Posterior cingulate gyrus (tissue), 11 donors: Measurements from ENCODE around the gene POU3F3.

Experiments used
- DNase-seq, 10 donors: peaks; one replicate each; pipeline versions ENCODE4 v3.0.0 to v3.0.0-alpha.2; 2020 to 2021; ENCODE audit warnings: mixed read lengths in 3 of 10
- intact Hi-C: fragments of 100-400 bp; cut with DNase I; formaldehyde crosslinking; loops from one replicate; pipeline ENCODE4 v1.15.1; 2023

Gene POU3F3

GRCh38 chr2:104845946-104846785 lies 7.7 kb upstream of the POU3F3 start:
- peak in 4 of 10 donors; percentile 4 to 66 (median 47) for DNase-seq
- intact Hi-C loops, result no loop called here

DNA sequence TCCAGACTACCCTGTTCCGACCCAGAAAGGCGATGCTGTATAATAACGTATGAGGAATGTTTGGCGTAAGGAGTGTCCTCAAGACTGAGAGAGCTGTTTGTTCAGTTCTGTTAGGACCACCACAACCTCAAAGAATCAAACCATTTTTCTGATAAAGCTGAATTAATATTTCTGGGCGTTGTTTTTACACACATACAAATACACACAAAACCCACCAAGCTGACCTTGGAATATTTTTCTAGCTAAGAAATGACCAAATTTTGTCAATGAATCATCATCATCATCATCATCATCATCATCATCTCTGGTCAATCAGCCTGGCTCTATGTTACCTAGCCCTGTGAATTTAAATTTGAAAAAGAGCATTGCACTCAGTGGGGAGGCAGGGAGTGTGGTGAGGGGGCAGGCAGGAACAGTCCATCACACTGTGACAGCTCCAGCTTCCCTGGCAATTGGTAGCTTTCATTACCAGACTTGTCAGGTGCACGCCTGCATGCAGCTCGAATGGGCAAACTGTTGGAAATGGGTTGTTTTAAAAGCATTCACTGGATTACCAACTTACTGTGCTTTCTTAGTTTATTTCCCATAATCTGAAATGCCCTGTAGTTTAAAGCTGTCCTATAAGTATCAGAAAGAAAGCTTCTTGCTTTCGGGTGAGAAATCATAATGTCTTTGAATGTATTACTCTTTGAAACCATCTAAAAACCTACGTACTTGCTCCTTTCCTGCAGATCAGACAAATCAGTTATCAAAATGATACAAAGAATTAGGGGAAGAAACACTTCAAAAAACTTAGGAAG lies 6.9 kb upstream of the POU3F3 start:
- intact Hi-C loops, result no loop called here
- peak in 5 of 10 donors; percentile 21 to 85 (median 39) for DNase-seq

- intact Hi-C loops, result no loop called here
Observed at GRCh38 chr2:104847586-104848160, 6.2 kb upstream of the POU3F3 start.

DNA sequence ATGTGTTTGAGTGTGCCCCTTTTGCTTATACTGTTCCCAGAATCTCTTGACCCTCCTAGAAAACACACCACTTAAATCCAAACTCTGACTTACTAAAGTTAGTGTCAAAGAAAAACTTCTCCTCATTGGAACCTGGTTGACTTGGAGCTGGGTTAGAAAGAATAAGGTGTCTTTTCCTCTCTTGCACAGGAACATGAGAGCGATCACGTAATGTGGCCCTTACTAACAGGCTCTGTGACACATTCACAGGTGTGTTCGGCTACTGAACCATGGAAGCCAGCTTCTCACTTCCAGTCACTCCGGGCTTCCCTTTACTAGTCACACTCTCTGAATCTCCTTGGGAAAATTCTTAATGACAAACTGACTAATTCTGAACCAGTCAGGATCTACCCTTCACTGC lies 5.4 kb upstream of the POU3F3 start:
- DNase-seq, result peak in 1 of 10 donors; percentile 8
- intact Hi-C loops, result no loop called here

More at GRCh38 chr2:104847586-104848160, 6.2 kb upstream of the POU3F3 start:
- no peak for DNase-seq

- DNase-seq, result no peak
- intact Hi-C loops, result no loop called here
Observed at GRCh38 chr2:104849101-104849500, 4.8 kb upstream of the POU3F3 start.

- intact Hi-C loops, result loop anchor here (5.0 kb wide), 2 partner anchors 147 to 417 kb away; no protein-coding TSS in a partner anchor
- DNase-seq, result peak in 9 of 10 donors; percentile 76 to 97 (median 90)
Observed at GRCh38 chr2:104849618-104850141, 4.2 kb upstream of the POU3F3 start.

GRCh38 chr2:104850361-104851290 lies 3.3 kb upstream of the POU3F3 start:
- intact Hi-C loops, result loop anchor here (5.0 kb wide), 2 partner anchors 148 to 418 kb away; no protein-coding TSS in a partner anchor
- peak in 5 of 10 donors; percentile 35 to 87 (median 69) for DNase-seq

- DNase-seq, result peak in 4 of 10 donors; percentile 51 to 82 (median 52)
- intact Hi-C loops, result loop anchor here (5.0 kb wide), 2 partner anchors 149 to 419 kb away; no protein-coding TSS in a partner anchor
Observed at GRCh38 chr2:104851291-104852089, 2.4 kb upstream of the POU3F3 start.

DNA sequence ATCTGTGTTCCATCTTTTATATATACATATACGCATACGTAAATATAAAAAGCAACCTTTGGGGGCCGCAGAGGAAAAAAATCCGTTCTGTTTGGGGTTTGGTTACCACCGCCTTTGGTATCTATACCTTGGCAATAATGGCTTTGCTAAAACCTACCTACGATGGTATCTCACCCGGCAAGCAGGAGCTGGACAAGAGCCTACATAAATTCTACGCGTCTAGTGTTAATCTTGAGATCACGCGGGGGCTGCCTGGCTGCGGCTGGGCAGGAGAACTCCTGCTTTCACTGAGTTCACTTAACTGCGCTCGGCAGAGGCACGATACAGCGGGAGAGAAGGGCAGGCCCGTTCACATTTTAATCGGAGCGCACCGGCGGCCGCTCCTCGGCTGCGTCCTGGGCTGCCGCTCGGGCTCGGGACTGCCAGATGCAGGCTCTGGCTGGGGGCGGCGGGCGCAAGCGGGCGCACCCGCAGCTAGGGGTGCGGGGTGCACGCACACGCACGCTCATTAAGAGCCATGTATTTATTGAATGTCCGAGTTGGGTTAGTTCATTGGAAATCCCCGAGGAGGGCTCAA lies 1.7 kb upstream of the POU3F3 start:
- intact Hi-C loops, result loop anchor here (5.0 kb wide), 2 partner anchors 150 to 420 kb away; no protein-coding TSS in a partner anchor

DNA sequence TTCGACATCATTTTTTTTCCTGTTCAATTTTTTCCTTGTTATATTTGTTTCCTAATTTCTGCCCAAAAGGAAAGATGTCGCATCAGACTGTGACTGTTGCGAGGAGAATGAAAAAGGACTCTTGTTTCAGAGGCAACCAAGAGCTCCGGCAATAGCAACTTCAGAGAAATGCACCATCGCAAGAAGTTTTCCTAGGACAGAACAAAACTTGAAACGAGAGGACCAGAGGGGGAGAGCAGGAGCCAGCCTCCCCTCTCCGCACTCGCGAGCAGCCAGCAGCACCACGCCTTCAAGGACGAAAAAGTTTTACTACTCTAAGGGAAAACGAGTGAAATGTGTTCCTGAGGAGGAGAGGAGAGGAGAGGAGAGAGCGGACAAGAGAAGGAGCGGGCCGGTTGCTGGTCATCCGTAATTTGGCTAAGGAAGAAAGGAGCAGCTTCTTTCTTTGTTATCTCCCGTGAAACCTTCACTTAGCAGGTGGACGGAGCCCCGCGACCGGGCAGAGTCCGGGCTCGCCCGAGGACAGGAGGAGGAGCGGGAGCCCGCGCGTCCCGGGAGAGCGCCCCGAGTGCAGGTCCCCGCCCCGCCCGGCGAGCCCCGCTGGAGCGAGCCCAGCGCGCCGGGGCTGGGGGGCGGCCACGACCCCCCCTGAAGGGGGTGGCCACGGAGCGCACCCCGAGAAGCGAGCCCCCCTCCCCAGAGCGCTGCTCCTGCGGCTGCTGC lies 744 bp downstream of the POU3F3 start:
- peak in 3 of 10 donors; percentile 7 to 57 (median 49) for DNase-seq
- intact Hi-C loops, result loop anchor here (5.0 kb wide), 2 partner anchors 152 to 422 kb away; no protein-coding TSS in a partner anchor

More for the DNA sequence above, 1.7 kb upstream of the POU3F3 start:
- peak in 8 of 10 donors; percentile 34 to 93 (median 62) for DNase-seq

GRCh38 chr2:104855221-104856085 lies 1.5 kb downstream of the POU3F3 start:
- intact Hi-C loops, result no loop called here
- peak in 5 of 10 donors; percentile 5 to 80 (median 43) for DNase-seq

DNA sequence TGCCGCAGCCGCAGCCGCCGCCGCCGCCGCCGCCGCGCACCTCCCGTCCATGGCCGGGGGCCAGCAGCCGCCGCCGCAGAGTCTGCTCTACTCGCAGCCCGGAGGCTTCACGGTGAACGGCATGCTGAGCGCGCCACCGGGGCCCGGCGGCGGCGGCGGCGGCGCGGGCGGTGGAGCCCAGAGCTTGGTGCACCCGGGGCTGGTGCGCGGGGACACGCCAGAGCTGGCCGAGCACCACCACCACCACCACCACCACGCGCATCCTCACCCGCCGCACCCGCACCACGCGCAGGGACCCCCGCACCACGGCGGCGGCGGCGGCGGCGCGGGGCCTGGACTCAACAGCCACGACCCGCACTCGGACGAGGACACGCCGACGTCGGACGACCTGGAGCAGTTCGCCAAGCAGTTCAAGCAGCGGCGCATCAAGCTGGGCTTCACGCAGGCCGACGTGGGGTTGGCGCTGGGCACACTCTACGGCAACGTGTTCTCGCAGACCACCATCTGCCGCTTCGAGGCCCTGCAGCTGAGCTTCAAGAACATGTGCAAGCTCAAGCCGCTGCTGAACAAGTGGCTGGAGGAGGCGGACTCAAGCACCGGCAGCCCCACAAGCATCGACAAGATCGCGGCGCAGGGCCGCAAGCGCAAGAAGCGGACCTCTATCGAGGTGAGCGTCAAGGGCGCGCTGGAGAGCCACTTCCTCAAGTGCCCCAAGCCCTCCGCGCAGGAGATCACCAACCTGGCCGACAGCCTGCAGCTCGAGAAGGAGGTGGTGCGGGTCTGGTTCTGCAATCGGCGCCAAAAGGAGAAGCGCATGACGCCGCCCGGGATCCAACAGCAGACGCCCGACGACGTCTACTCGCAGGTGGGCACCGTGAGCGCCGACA lies 2.4 kb downstream of the POU3F3 start:
- intact Hi-C loops, result no loop called here
- DNase-seq, result peak in 6 of 10 donors; percentile 24 to 84 (median 64)

- intact Hi-C loops, result no loop called here
- DNase-seq, result peak in 1 of 10 donors; percentile 82
Observed at GRCh38 chr2:104856973-104857261, 3.0 kb downstream of the POU3F3 start.

- DNase-seq, result peak in 3 of 10 donors; percentile 23 to 71 (median 67)
- intact Hi-C loops, result no loop called here
Observed at GRCh38 chr2:104857262-104858005, 3.5 kb downstream of the POU3F3 start.
